A549 (cell line): Measurements from ENCODE around the gene DNAJC3. TPM values are rescaled to one million over a fixed set of nuclear protein-coding genes. Genes with fewer than 3 reads are reported as not detected.

Experiments
- ATAC-seq, 2 experiments: fragments of 200-7000 bp in 1 of 2; fragments of >200 bp in 1 of 2; cut with Nextera tagmentation in 1 of 2; cut with Tn5 transposase in 1 of 2; 3 replicates each; pipeline versions ENCODE4 v1.8.0 to v1.9.1; 2018 to 2020; ENCODE audit warnings: mild to moderate bottlenecking in 1 of 2, moderate library complexity in 1 of 2
- CTCF ChIA-PET: fragments of 300-600 bp; sonication (Branson Sonifier 250); formaldehyde crosslinking; extraction: SDS; loops from one replicate; lab custom pipeline; 2021; ENCODE audit warnings: antibody characterized with exemption, inconsistent platforms; lab: Yijun Ruan, JAX
- POLR2A ChIA-PET: fragments of 350-600 bp; formaldehyde crosslinking; extraction: SDS; loops from one replicate; lab custom pipeline; 2021; ENCODE audit warnings: antibody characterized with exemption, inconsistent platforms; lab: Yijun Ruan, JAX
- DNase-seq, 2 experiments: peaks; one replicate each; pipeline versions ENCODE4 v3.0.0 to v3.0.0-alpha.2; 2011 to 2016; ENCODE audit warnings: low read depth in 1 of 2, low spot score in 1 of 2
- FAIRE-seq: peaks from 2 replicates; lab custom pipeline; 2011; peaks lifted over from hg19 to GRCh38; lab: Jason Lieb, UNC
- H3K27ac ChIP-seq, 2 experiments: fragments of >200 bp; sonication (Bioruptor Twin); formaldehyde crosslinking; 3 replicates each; pipeline ENCODE4 v1.5.1; 2016 to 2017
- H3K4me1 ChIP-seq: fragments of >200 bp; sonication (Bioruptor Twin); formaldehyde crosslinking; 3 replicates; pipeline ENCODE4 v1.6.1; 2016
- H3K4me2 ChIP-seq: fragments of >200 bp; sonication (Bioruptor Twin); formaldehyde crosslinking; 3 replicates; pipeline ENCODE4 v1.6.1; 2016
- H3K4me3 ChIP-seq: fragments of >200 bp; sonication (Bioruptor Twin); formaldehyde crosslinking; 3 replicates; pipeline ENCODE4 v1.5.1; 2016
- H3K9me3 ChIP-seq: fragments of >200 bp; sonication (Bioruptor Twin); formaldehyde crosslinking; 3 replicates; pipeline ENCODE4 v1.6.1; 2016
- BHLHE40 ChIP-seq: IDR thresholded peaks from 2 replicates; pipeline ENCODE4 v1.6.1; 2012; ENCODE audit warnings: low read depth, low read length, inconsistent platforms
- CHD4 ChIP-seq: fragments of 200-600 bp; sonication (generic); IDR thresholded peaks from 2 replicates; pipeline ENCODE4 v1.6.1; 2016; ENCODE audit warnings: antibody characterized with exemption, mild to moderate bottlenecking, borderline replicate concordance
- CTCF ChIP-seq: fragments of >200 bp; sonication (Bioruptor Twin); formaldehyde crosslinking; IDR thresholded peaks from 3 replicates; pipeline ENCODE4 v1.5.1; 2016
- E2F6 ChIP-seq: IDR thresholded peaks from 2 replicates; pipeline ENCODE4 v1.6.1; 2012; ENCODE audit warnings: low read depth, borderline replicate concordance
- ELK1 ChIP-seq: fragments of 150-350 bp; IDR thresholded peaks from 2 replicates; pipeline ENCODE4 v1.6.1; 2014; ENCODE audit warnings: low read depth, mild to moderate bottlenecking, low read length
- ESRRA ChIP-seq: fragments of 150-350 bp; IDR thresholded peaks from 2 replicates; pipeline ENCODE4 v1.6.1; 2014; ENCODE audit warnings: mild to moderate bottlenecking, low read length, borderline replicate concordance
- FOSB ChIP-seq: fragments of 250-450 bp; sonication (Bioruptor Pico); IDR thresholded peaks from 2 replicates; pipeline ENCODE4 v1.5.0; 2020; ENCODE audit warnings: mild to moderate bottlenecking, moderate library complexity
- HOXB13 ChIP-seq: fragments of 250-450 bp; sonication (Bioruptor Pico); IDR thresholded peaks from 2 replicates; pipeline ENCODE4 v1.5.0; 2020; ENCODE audit warnings: low read depth, mild to moderate bottlenecking, moderate library complexity
- JUN ChIP-seq, 2 experiments: fragments of >200 bp; sonication (Bioruptor Twin); formaldehyde crosslinking; IDR thresholded peaks; 2 replicates in 1 of 2; 3 replicates in 1 of 2; pipeline ENCODE4 v1.6.1; 2016 to 2017
- JUNB ChIP-seq: fragments of >200 bp; sonication (Bioruptor Twin); formaldehyde crosslinking; IDR thresholded peaks from 2 replicates; pipeline ENCODE4 v1.6.1; 2016
- KDM1A ChIP-seq: fragments of 200-600 bp; sonication (generic); IDR thresholded peaks from 2 replicates; pipeline ENCODE4 v1.6.1; 2016; ENCODE audit warnings: low read depth, mild to moderate bottlenecking
- KDM5A ChIP-seq: fragments of 200-600 bp; sonication (generic); IDR thresholded peaks from 2 replicates; pipeline ENCODE4 v1.6.1; 2016; ENCODE audit warnings: antibody characterized with exemption, mild to moderate bottlenecking
- MAX ChIP-seq: IDR thresholded peaks from 2 replicates; pipeline ENCODE4 v1.6.1; 2012
- PBX3 ChIP-seq: IDR thresholded peaks from 2 replicates; pipeline ENCODE4 v1.6.1; 2012
- POLR2A ChIP-seq: IDR thresholded peaks from 2 replicates; pipeline ENCODE4 v1.6.1; 2012; ENCODE audit warnings: mild to moderate bottlenecking, low read length
- RNF2 ChIP-seq: fragments of 200-600 bp; sonication (generic); IDR thresholded peaks from 2 replicates; pipeline ENCODE4 v1.6.1; 2016; ENCODE audit warnings: low read depth, mild to moderate bottlenecking, antibody characterized with exemption, moderate library complexity, borderline replicate concordance
- SMC3 ChIP-seq: fragments of >200 bp; sonication (Bioruptor Twin); formaldehyde crosslinking; IDR thresholded peaks from 3 replicates; pipeline ENCODE4 v1.6.1; 2018; ENCODE audit warnings: inconsistent platforms
- SREBF2 ChIP-seq: fragments of 450-650 bp; IDR thresholded peaks from 2 replicates; pipeline ENCODE4 v1.6.1; 2014; ENCODE audit warnings: mild to moderate bottlenecking, moderate library complexity
- TFCP2L1 ChIP-seq: fragments of 250-450 bp; sonication (Bioruptor Pico); IDR thresholded peaks from 2 replicates; pipeline ENCODE4 v1.5.0; 2021; ENCODE audit warnings: mild to moderate bottlenecking
- USF2 ChIP-seq: fragments of 450-650 bp; IDR thresholded peaks from 2 replicates; pipeline ENCODE4 v1.6.1; 2014; ENCODE audit warnings: antibody characterized with exemption
- ZFP36 ChIP-seq: fragments of 450-650 bp; IDR thresholded peaks from 2 replicates; pipeline ENCODE4 v1.6.1; 2014; ENCODE audit warnings: borderline replicate concordance; ENCODE audit not compliant: partially characterized antibody
- ZNF302 ChIP-seq: fragments of 250-450 bp; sonication (Bioruptor Pico); IDR thresholded peaks from 2 replicates; pipeline ENCODE4 v1.9.0; 2021; ENCODE audit warnings: inconsistent platforms, mild to moderate bottlenecking, moderate library complexity
- WGBS: methylation state at CpG from one replicate; pipeline ENCODE4 v1.1.6; 2017; ENCODE audit errors: missing lambda C conversion rate; 5-methylcytosine and 5-hydroxymethylcytosine counted together
- polyA plus RNA-seq, 4 experiments: library from polyadenylated mRNA; depleted of rRNA in 3 of 4; stranded (reverse); fragments of >200 nt; fragmentation: RNase III in 1 of 4; extraction: RNeasy Plus Mini Kit Qiagen cat#74134 plus additional on column Dnase treatment in 1 of 4; gene quantifications; 2 replicates in 3 of 4; 3 replicates in 1 of 4; pipeline ENCODE4 v1.2.3, GENCODE V29; 2011 to 2017

The DNAJC3 gene
- polyA plus RNA-seq, 2 of the 4 experiments (the other 2 are of a cell fraction) = 11.1 to 21.9 TPM

DNA sequence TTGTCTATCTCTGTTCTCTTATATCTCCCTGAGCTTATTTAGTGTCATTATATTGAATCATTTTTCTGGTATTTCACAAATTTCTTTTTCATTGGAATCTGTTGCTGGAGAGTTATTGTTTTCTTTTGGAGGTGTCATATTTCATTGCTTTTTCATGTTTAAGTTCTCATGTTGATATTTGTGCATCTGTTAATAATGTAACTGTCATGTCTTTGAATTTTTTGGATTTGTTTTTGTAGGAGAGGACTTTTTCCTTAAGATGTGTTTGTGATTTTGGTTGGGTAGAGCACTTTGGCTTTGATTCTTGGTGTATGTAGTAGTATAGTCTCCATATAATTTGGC lies 64.0 kb downstream of the DNAJC3 start:
- no peak for DNase-seq
- peak overlapping the region; percentile 36 for H3K4me3 ChIP-seq
- ATAC-seq = peak in 1 of 2 experiments; percentile 36; a peak in 3 of 6 replicates
- POLR2A ChIA-PET = no interaction called here
- TF ChIP-seq RNF2 (no peak), CTCF (no peak), HOXB13 (CRISPR knock-in tag) (no peak), KDM1A (no peak), SREBF2 (no peak)
- CTCF ChIA-PET = no interaction called here
- H3K9me3 ChIP-seq = no peaks in the 10 kb centered on the region
- H3K27ac ChIP-seq = peak overlapping the region; percentile 79 to 81
- H3K4me1 ChIP-seq = 0 out of 3 replicates have a peak, but pooled peaks cover 3% of the 10 kb centered on the region
- FAIRE-seq = no peak
- H3K4me2 ChIP-seq = peak overlapping the region; percentile 62

DNA sequence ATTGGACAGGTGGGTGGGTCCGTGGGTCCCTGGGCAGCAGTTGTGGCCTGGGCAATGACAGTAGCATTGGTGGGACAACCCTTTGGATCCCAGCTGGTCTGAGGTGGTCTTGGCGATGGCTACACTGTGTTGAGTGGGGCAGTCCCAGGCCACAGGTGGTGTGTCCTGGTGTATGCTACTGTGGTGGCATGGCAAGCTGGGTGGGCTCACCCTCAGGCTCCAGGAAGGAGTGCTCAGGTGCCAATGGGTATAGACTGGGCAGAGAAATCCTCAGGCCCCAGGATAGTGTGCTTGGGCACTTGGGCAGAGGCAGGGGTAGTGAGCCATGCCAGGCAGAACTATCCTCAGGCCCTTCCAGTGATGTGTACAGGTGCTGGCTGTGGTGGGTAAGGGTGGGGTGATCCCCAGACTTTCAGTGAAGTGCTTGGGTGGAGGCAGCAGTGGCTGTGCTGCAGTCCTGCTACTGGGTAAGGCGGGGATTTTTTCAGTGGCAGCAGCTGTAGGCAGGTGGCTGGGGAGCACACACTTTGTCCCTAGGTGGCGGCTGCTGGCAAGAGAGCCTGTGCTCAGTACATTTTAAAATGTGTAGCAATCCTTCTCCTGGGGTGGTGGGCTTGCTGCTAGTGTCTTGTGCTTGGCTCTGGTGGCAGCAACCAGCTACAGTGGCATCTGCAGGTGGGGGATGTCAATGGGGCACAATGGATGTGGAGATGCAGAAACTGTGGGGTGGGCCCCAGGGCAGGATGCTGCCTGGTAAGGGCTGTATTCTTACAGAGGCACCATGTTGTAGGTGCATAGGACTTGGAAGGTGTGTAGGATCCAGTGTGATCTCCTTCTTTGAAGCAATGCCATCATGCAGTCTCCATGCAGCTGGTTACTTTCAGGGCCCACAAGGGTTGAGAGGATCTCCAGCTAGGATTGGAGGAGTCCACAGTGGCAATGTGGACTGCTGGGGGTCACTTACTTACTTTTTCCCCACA lies 64.9 kb downstream of the DNAJC3 start:
- Histone ChIP-seq H3K4me2 (peak overlapping the region; percentile 62; the same call in 2 of the 3 replicates), H3K4me1 (0 out of 3 replicates have a peak, but pooled peaks cover 3% of the 10 kb centered on the region), H3K27ac (peak overlapping the region; percentile 79 to 81; a peak in 5 of 6 replicates), H3K4me3 (no peak overlapping the region), H3K9me3 (no peaks in the 10 kb centered on the region)
- ChIA-PET CTCF (no interaction called here), POLR2A (no interaction called here)
- no peak for FAIRE-seq
- WGBS = 76% methylated on average over 4 of the region's 4 CpGs
- ATAC-seq = no peak
- TF ChIP-seq E2F6 (no peak), ELK1 (no peak), ESRRA (no peak), JUN (IDR thresholded peaks at IDR 0.05) (no peak), HOXB13 (CRISPR knock-in tag) (no peak), CHD4 (no peak), JUNB (no peak), SMC3 (no peak), ZNF302 (CRISPR knock-in tag) (no peak), BHLHE40 (no peak), ZFP36 (no peak), PBX3 (no peak), MAX (no peak), POLR2A (no peak), KDM5A (no peak), TFCP2L1 (CRISPR knock-in tag) (no peak), FOSB (no peak), USF2 (no peak)
- no peak for DNase-seq
